ENCODE results near the gene KIAA1191.
A peak's percentile ranks its signal among the peaks of the same experiment; 100 is the strongest.

The KIAA1191 gene

GRCh38 chr5:176373100-176373818 lies 11.7 kb upstream of the KIAA1191 start:
- no peak overlapping the region for H3K4me3 ChIP-seq (ENCODE audit: low read length)
- TF ChIP-seq CTCF (IDR thresholded peaks at IDR 0.05; ENCODE audit: insufficient read depth, low read depth, low read length, missing control alignments), result no peak
- DNase-seq (ENCODE audit: low read depth), result no peak

GRCh38 chr5:176371621-176372539 lies 10.3 kb upstream of the KIAA1191 start:
- TF ChIP-seq CTCF (IDR thresholded peaks at IDR 0.05; ENCODE audit: insufficient read depth, low read depth, low read length, missing control alignments), result no peak
- DNase-seq (ENCODE audit: low read depth), result no peak
- no peak overlapping the region for H3K4me3 ChIP-seq (ENCODE audit: low read length)

GRCh38 chr5:176369934-176370711 lies 8.6 kb upstream of the KIAA1191 start:
- no peak for DNase-seq (ENCODE audit: low read depth)
- TF ChIP-seq CTCF (IDR thresholded peaks at IDR 0.05; ENCODE audit: insufficient read depth, low read depth, low read length, missing control alignments), result no peak
- H3K4me3 ChIP-seq (ENCODE audit: low read length), result no peak overlapping the region

- no peak for TF ChIP-seq CTCF (IDR thresholded peaks at IDR 0.05; ENCODE audit: insufficient read depth, low read depth, low read length, missing control alignments)
- no peak overlapping the region for H3K4me3 ChIP-seq (ENCODE audit: low read length)
- no peak for DNase-seq (ENCODE audit: low read depth)
Observed at GRCh38 chr5:176368726-176369125, 7.2 kb upstream of the KIAA1191 start.

GRCh38 chr5:176366232-176366894 lies 4.8 kb upstream of the KIAA1191 start:
- H3K4me3 ChIP-seq (ENCODE audit: low read length), result peak overlapping the region; percentile 55
- no peak for TF ChIP-seq CTCF (IDR thresholded peaks at IDR 0.05; ENCODE audit: insufficient read depth, low read depth, low read length, missing control alignments)
- no peak for DNase-seq (ENCODE audit: low read depth)
